Left renal cortex interstitium (tissue), 4 donors: ENCODE data around the gene BLTP2. TPM values are rescaled to one million over a fixed set of nuclear protein-coding genes. Genes with fewer than 3 reads are reported as not detected.
A peak's percentile ranks its signal among the peaks of the same experiment; 100 is the strongest.

Source experiments
- DNase-seq, 4 donors: peaks; one replicate each; pipeline ENCODE4 v3.0.0-alpha.2; 2013; ENCODE audit warnings: low read depth in 4 of 4, low spot score in 2 of 4, missing footprints in 1 of 4
- polyA plus RNA-seq, 4 donors: library from polyadenylated mRNA; unstranded; fragments of 120-200 nt; gene quantifications; one replicate each; pipeline ENCODE4 v1.2.1, GENCODE V29; 2013; ENCODE audit not compliant: insufficient read length in 4 of 4

BLTP2 gene
- polyA plus RNA-seq, 4 donors = 75.2 to 106 (median 93.5) TPM

- peak in 1 of 4 donors; percentile 39 for DNase-seq
These were observed 45.4 kb downstream of the BLTP2 start for GRCh38 chr17:28599311-28600184.

- peak; percentile 83 to 87 (median 85) for DNase-seq
These were observed 46.1 kb downstream of the BLTP2 start, which contains the start of gene SPAG5 for GRCh38 chr17:28598799-28599310. Gene SPAG5 (minus strand): TSS chr17:28599025. CDS start chr17:28598946, 79 bp downstream.

- peak in 3 of 4 donors; percentile 6 to 56 (median 25) for DNase-seq
These were observed 46.6 kb downstream of the BLTP2 start for GRCh38 chr17:28598389-28598788.

GRCh38 chr17:28597606-28598383 lies 47.2 kb downstream of the BLTP2 start:
- no peak for DNase-seq

Other genes with a start within 250 kb of the BLTP2 start
- gene SLC46A1, start 238.9 kb downstream of the BLTP2 start, polyA plus RNA-seq = 10 to 100 TPM; 13.3 to 18.6 (median 13.4) TPM
- 10 to 100 TPM in 3 of 4 donors, 1 to 10 TPM in 1; 6.0 to 19.3 (median 14.6) TPM for gene SLC13A2, start 171.5 kb downstream of the BLTP2 start, polyA plus RNA-seq
- under 1 TPM; 0.33 to 0.81 (median 0.56) TPM for gene FOXN1, start 138.8 kb downstream of the BLTP2 start, polyA plus RNA-seq
- 10 to 100 TPM; 55.6 to 79.7 (median 65.4) TPM for gene UNC119, start 92.5 kb downstream of the BLTP2 start, polyA plus RNA-seq
- 100 to 1,000 TPM in 2 of 4 donors, 10 to 100 TPM in 2; 91.2 to 103 (median 95.8) TPM for gene PIGS, start 73.6 kb downstream of the BLTP2 start, polyA plus RNA-seq
- gene ALDOC, start 68.3 kb downstream of the BLTP2 start, polyA plus RNA-seq = 10 to 100 TPM; 17.7 to 31.4 (median 24.6) TPM
- 10 to 100 TPM; 41.8 to 71.2 (median 53.9) TPM for gene SPAG5, start 46.1 kb downstream of the BLTP2 start, polyA plus RNA-seq
- 10 to 100 TPM in 2 of 4 donors, 1 to 10 TPM in 2; 4.5 to 34.0 (median 16.9) TPM for gene RSKR, start 31.0 kb downstream of the BLTP2 start, polyA plus RNA-seq
- 10 to 100 TPM; 72.7 to 88.1 (median 82.7) TPM for gene SDF2, start 16.7 kb upstream of the BLTP2 start, polyA plus RNA-seq
- 10 to 100 TPM; 63.1 to 83.7 (median 74.1) TPM for gene SUPT6H, start 17.0 kb upstream of the BLTP2 start, polyA plus RNA-seq
- 10 to 100 TPM in 1 of 4 donors, 1 to 10 TPM in 3; 4.3 to 12.9 (median 7.9) TPM for gene PROCA1, start 66.7 kb upstream of the BLTP2 start, polyA plus RNA-seq
- 100 to 1,000 TPM; 169 to 203 (median 186) TPM for gene RAB34, start 72.7 kb upstream of the BLTP2 start, polyA plus RNA-seq
- 1,000 to 10,000 TPM in 2 of 4 donors, 100 to 1,000 TPM in 2; 742 to 1,048 (median 924) TPM for gene RPL23A, start 74.8 kb upstream of the BLTP2 start, polyA plus RNA-seq
- gene TLCD1, start 81.1 kb upstream of the BLTP2 start, polyA plus RNA-seq = 10 to 100 TPM; 14.3 to 20.1 (median 17.9) TPM
- 10 to 100 TPM in 2 of 4 donors, 1 to 10 TPM in 2; 6.2 to 13.8 (median 10.2) TPM for gene NEK8, start 83.6 kb upstream of the BLTP2 start, polyA plus RNA-seq
- gene TRAF4, start 98.9 kb upstream of the BLTP2 start, polyA plus RNA-seq = 100 to 1,000 TPM; 101 to 176 (median 126) TPM
- gene FAM222B, start 197.6 kb upstream of the BLTP2 start, polyA plus RNA-seq = 10 to 100 TPM; 20.1 to 26.2 (median 20.8) TPM
- 10 to 100 TPM; 60.2 to 76.2 (median 69.0) TPM for gene ERAL1, start 209.9 kb upstream of the BLTP2 start, polyA plus RNA-seq